ENCODE data around the gene CLIP3.

GRCh38 chr19:36040495-36040894 is 7.8 kb upstream of the CLIP3 start:
- no peak for TF ChIP-seq POLR2A (IDR thresholded peaks at IDR 0.05)
- TF ChIP-seq POLR2AphosphoS5 (IDR thresholded peaks at IDR 0.05): no peak
- no peak for TF ChIP-seq CTCF (IDR thresholded peaks at IDR 0.05)

Measured in sigmoid colon (tissue), 4 donors.